T-helper 17 cell (primary cell): Measurements from ENCODE around the gene RTEL1. TPM values are rescaled to one million over a fixed set of nuclear protein-coding genes. Genes with fewer than 3 reads are reported as not detected.

Experiments
- ATAC-seq: fragments of 150-1000 bp; cut with Tn5 transposase; 2 replicates; pipeline ENCODE4 v1.10.0; 2021; ENCODE audit warnings: mild to moderate bottlenecking, moderate library complexity
- DNase-seq, 3 donors: peaks; one replicate each; pipeline versions ENCODE4 v3.0.0 to v3.0.0-alpha.2; 2020 to 2021
- H3K9me3 ChIP-seq: one replicate; pipeline ENCODE4 v1.7.0; 2013; ENCODE audit warnings: low read length, mild to moderate bottlenecking; ENCODE audit not compliant: control insufficient read depth, poor library complexity, severe bottlenecking
- H3K27ac Mint-ChIP-seq: one replicate; pipeline ENCODE4 v1.8.0; 2022; ENCODE audit warnings: mild to moderate bottlenecking, moderate library complexity, mixed read lengths
- H3K27me3 Mint-ChIP-seq: one replicate; pipeline ENCODE4 v1.8.0; 2022; ENCODE audit warnings: mixed read lengths
- H3K36me3 Mint-ChIP-seq: one replicate; pipeline ENCODE4 v1.8.0; 2022; ENCODE audit warnings: low read depth, mixed read lengths
- H3K4me1 Mint-ChIP-seq: one replicate; pipeline ENCODE4 v1.8.0; 2022; ENCODE audit warnings: mild to moderate bottlenecking, mixed read lengths
- H3K4me3 Mint-ChIP-seq: one replicate; pipeline ENCODE4 v1.8.0; 2022; ENCODE audit warnings: mild to moderate bottlenecking, moderate library complexity, mixed read lengths
- total RNA-seq, 4 donors: library from RNA in 2 of 4; stranded (reverse) in 2 of 4; gene quantifications; one replicate each; pipeline ENCODE4 v1.2.3 and lab custom pipeline; 2022 to 2026

Gene RTEL1
- total RNA-seq, 2 donors from 2014 or later = 30.7 to 35.0 TPM

- no peaks in the 10 kb centered on the region for H3K36me3 Mint-ChIP-seq
- H3K9me3 ChIP-seq = no peaks in the 10 kb centered on the region
- ATAC-seq (no peak), DNase-seq (no peak)
- no peaks in the 10 kb centered on the region for H3K27me3 Mint-ChIP-seq
- peak overlapping the region; percentile 36 for H3K4me3 Mint-ChIP-seq
- H3K4me1 Mint-ChIP-seq = peaks cover 2% of the 10 kb centered on the region
- H3K27ac Mint-ChIP-seq = no peak overlapping the region
Observed at GRCh38 chr20:63687419-63688178, 29.5 kb downstream of the RTEL1 start.

GRCh38 chr20:63688228-63689045 is 30.3 kb downstream of the RTEL1 start:
- H3K36me3 Mint-ChIP-seq = no peaks in the 10 kb centered on the region
- H3K4me1 Mint-ChIP-seq = peaks cover 2% of the 10 kb centered on the region
- DNase-seq (no peak), ATAC-seq (no peak)
- peak overlapping the region; percentile 59 for H3K4me3 Mint-ChIP-seq
- no peak overlapping the region for H3K27ac Mint-ChIP-seq
- H3K9me3 ChIP-seq = no peaks in the 10 kb centered on the region
- H3K27me3 Mint-ChIP-seq = no peaks in the 10 kb centered on the region

GRCh38 chr20:63689046-63690002 is 31.2 kb downstream of the RTEL1 start:
- Mint-ChIP-seq H3K27me3 (no peaks in the 10 kb centered on the region), H3K4me1 (peaks cover 2% of the 10 kb centered on the region), H3K36me3 (no peaks in the 10 kb centered on the region), H3K4me3 (no peak overlapping the region), H3K27ac (no peak overlapping the region)
- DNase-seq = no peak
- ATAC-seq = no peak
- H3K9me3 ChIP-seq = no peaks in the 10 kb centered on the region

- H3K27me3 Mint-ChIP-seq = no peaks in the 10 kb centered on the region
- H3K27ac Mint-ChIP-seq = no peak overlapping the region
- ATAC-seq (no peak), DNase-seq (no peak)
- H3K4me1 Mint-ChIP-seq = peaks cover 2% of the 10 kb centered on the region
- no peaks in the 10 kb centered on the region for H3K36me3 Mint-ChIP-seq
- H3K9me3 ChIP-seq = no peaks in the 10 kb centered on the region
- H3K4me3 Mint-ChIP-seq = no peak overlapping the region
Observed at GRCh38 chr20:63690003-63690897, 32.1 kb downstream of the RTEL1 start.

GRCh38 chr20:63690898-63691710 is 33.0 kb downstream of the RTEL1 start:
- Mint-ChIP-seq H3K27ac (peak overlapping the region; percentile 85), H3K4me1 (peaks cover 3% of the 10 kb centered on the region), H3K36me3 (no peaks in the 10 kb centered on the region), H3K4me3 (peak overlapping the region; percentile 36), H3K27me3 (no peaks in the 10 kb centered on the region)
- DNase-seq = no peak
- peak; percentile 21 for ATAC-seq
- no peaks in the 10 kb centered on the region for H3K9me3 ChIP-seq

- H3K4me3 Mint-ChIP-seq = no peak overlapping the region
- H3K27me3 Mint-ChIP-seq = no peaks in the 10 kb centered on the region
- no peaks in the 10 kb centered on the region for H3K9me3 ChIP-seq
- peaks cover 5% of the 10 kb centered on the region for H3K4me1 Mint-ChIP-seq
- H3K27ac Mint-ChIP-seq = peak overlapping the region; percentile 85
- H3K36me3 Mint-ChIP-seq = no peaks in the 10 kb centered on the region
- DNase-seq = no peak
- ATAC-seq = no peak
Observed at GRCh38 chr20:63691711-63692435, 33.8 kb downstream of the RTEL1 start.

- DNase-seq = no peak
- no peak for ATAC-seq
- Mint-ChIP-seq H3K27ac (no peak overlapping the region), H3K36me3 (no peaks in the 10 kb centered on the region), H3K4me3 (no peak overlapping the region), H3K4me1 (peaks cover 8% of the 10 kb centered on the region), H3K27me3 (no peaks in the 10 kb centered on the region)
- no peaks in the 10 kb centered on the region for H3K9me3 ChIP-seq
Observed at GRCh38 chr20:63692436-63693082, 34.4 kb downstream of the RTEL1 start.

- Mint-ChIP-seq H3K4me1 (peaks cover 8% of the 10 kb centered on the region), H3K27me3 (no peaks in the 10 kb centered on the region), H3K4me3 (no peak overlapping the region), H3K27ac (no peak overlapping the region), H3K36me3 (no peaks in the 10 kb centered on the region)
- H3K9me3 ChIP-seq = no peaks in the 10 kb centered on the region
- DNase-seq = no peak
- ATAC-seq = no peak
Observed at GRCh38 chr20:63693083-63693732, 35.1 kb downstream of the RTEL1 start.

- Mint-ChIP-seq H3K4me1 (peaks cover 8% of the 10 kb centered on the region), H3K4me3 (peak overlapping the region; percentile 58), H3K27ac (no peak overlapping the region), H3K36me3 (no peaks in the 10 kb centered on the region), H3K27me3 (no peaks in the 10 kb centered on the region)
- DNase-seq = no peak
- no peak for ATAC-seq
- H3K9me3 ChIP-seq = no peaks in the 10 kb centered on the region
Observed at GRCh38 chr20:63693733-63694583, 35.8 kb downstream of the RTEL1 start.
